ENCODE measurements around the gene YPEL3.

The YPEL3 gene

DNA sequence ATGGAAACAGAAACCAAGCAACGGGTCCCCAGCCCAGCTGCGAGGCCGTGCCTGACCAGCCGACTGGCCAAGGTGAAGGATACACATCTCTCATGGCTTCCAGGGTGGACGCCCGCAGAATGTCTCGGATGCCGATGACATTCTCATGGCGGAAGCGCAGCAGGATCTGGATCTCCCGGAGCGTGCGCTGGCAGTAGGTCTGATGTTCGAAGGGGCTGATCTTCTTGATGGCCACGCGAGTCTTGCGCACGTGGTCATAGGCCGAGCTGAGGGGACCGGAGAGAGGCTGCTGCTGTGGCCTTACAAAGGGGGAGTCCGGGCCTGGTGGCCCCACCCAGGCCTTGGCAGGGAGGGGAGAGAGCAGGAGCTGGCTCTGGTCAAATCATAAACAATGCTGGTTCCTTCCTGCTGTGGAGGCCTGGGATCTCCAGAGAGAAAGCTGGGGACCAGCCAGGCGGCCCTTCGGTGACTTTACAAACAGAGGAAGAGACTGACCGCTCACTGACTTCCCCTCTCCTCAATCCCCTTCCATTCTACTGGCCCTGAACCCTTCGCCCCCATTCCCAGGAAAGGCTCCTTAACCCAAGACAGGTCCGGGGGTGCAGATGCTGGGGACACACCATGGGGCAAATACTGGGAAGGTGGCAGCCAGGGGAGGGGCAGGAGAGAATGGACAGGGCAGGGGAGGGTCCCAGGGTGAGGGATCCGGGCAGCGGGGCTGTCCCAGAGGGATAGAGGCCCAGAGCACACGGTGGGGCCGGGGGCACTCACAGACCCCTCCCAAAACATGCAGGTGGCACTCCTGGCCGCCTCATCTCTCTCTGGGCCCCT lies 25.9 kb upstream of the YPEL3 start:
- peak overlapping the region in 1 of 2 experiments; percentile 68 for H2BK12ac ChIP-seq (ENCODE audit: low read length in 2 of 2)
- peak overlapping the region; percentile 77 to 97 for H3K18ac ChIP-seq (ENCODE audit: low read depth in 1 of 2, low read length in 2 of 2)
- H3K36me3 ChIP-seq (ENCODE audit: control insufficient read depth in 1 of 2, insufficient read depth in 2 of 2, low read depth in 1 of 2, low read length in 2 of 2), result peaks cover 34 to 47% of the 10 kb centered on the region in 2 experiments

GRCh38 chr16:30120340-30121105 lies 24.5 kb upstream of the YPEL3 start:
- 100% methylated on average over 1 of the region's 3 CpGs for WGBS

More for the DNA sequence above, 25.9 kb upstream of the YPEL3 start:
- peak; percentile 36 for DNase-seq
- H3K4me3 ChIP-seq (ENCODE audit: insufficient read depth in 1 of 2, low read depth in 1 of 2, low read length in 2 of 2), result peak overlapping the region; percentile 89
- no peak overlapping the region for H2BK5ac ChIP-seq (ENCODE audit: low read depth, low read length, poor library complexity, severe bottlenecking)
- peak overlapping the region; percentile 34 for H2BK15ac ChIP-seq (ENCODE audit: low read depth, poor library complexity, severe bottlenecking)
- peak overlapping the region; percentile 60 to 92 for H3K4ac ChIP-seq (ENCODE audit: low read depth in 1 of 2, low read length in 2 of 2)
- no peak overlapping the region for H3K27ac ChIP-seq (ENCODE audit: low read length, poor library complexity, severe bottlenecking)
- H3K4me2 ChIP-seq (ENCODE audit: low read length, poor library complexity, severe bottlenecking), result peak overlapping the region; percentile 85
- peak overlapping the region; percentile 88 for H4K8ac ChIP-seq (ENCODE audit: low read length)
- H4K91ac ChIP-seq (ENCODE audit: low read length), result peak overlapping the region; percentile 83
- WGBS, result 78% methylated on average over 29 of the region's 31 CpGs
- H2AFZ ChIP-seq (ENCODE audit: low read depth, low read length), result no peak overlapping the region
- H3K4me1 ChIP-seq (ENCODE audit: control insufficient read depth, insufficient read depth, low read depth, low read length), result peaks cover 12% of the 10 kb centered on the region
- no peak overlapping the region for H3K23ac ChIP-seq (ENCODE audit: low read length in 2 of 2)
- peak overlapping the region; percentile 89 for H2BK120ac ChIP-seq (ENCODE audit: low read depth, low read length)
- peak overlapping the region in 1 of 2 experiments; percentile 98 for H3K14ac ChIP-seq (ENCODE audit: low read length in 2 of 2)
- no peaks in the 10 kb centered on the region for H3K27me3 ChIP-seq (ENCODE audit: control insufficient read depth in 1 of 2, insufficient read depth in 1 of 2, low read length in 2 of 2)
- H2AK5ac ChIP-seq (ENCODE audit: low read length, severe bottlenecking), result no peak overlapping the region
- H3K9me3 ChIP-seq (ENCODE audit: control insufficient read depth, low read length), result no peaks in the 10 kb centered on the region
- peak overlapping the region; percentile 93 for H3K9ac ChIP-seq (ENCODE audit: low read length)
- peaks cover 8% of the 10 kb centered on the region for H3K79me1 ChIP-seq (replicated peaks; ENCODE audit: low read length, poor library complexity, severe bottlenecking)

GRCh38 chr16:30119428-30119827 lies 23.4 kb upstream of the YPEL3 start:
- 100% methylated on average over 2 of the region's 2 CpGs for WGBS
- Histone ChIP-seq H2BK15ac (ENCODE audit: low read depth, poor library complexity, severe bottlenecking) (no peak overlapping the region), H4K8ac (ENCODE audit: low read length) (no peak overlapping the region), H2AFZ (ENCODE audit: low read depth, low read length) (no peak overlapping the region), H3K4me2 (ENCODE audit: low read length, poor library complexity, severe bottlenecking) (no peak overlapping the region), H2BK120ac (ENCODE audit: low read depth, low read length) (no peak overlapping the region), H3K23ac (ENCODE audit: low read length in 2 of 2) (no peak overlapping the region), H3K36me3 (ENCODE audit: control insufficient read depth in 1 of 2, insufficient read depth in 2 of 2, low read depth in 1 of 2, low read length in 2 of 2) (peaks cover 51 to 68% of the 10 kb centered on the region in 2 experiments), H3K79me1 (replicated peaks; ENCODE audit: low read length, poor library complexity, severe bottlenecking) (peaks cover 8% of the 10 kb centered on the region), H3K9me3 (ENCODE audit: control insufficient read depth, low read length) (no peaks in the 10 kb centered on the region), H3K18ac (ENCODE audit: low read depth in 1 of 2, low read length in 2 of 2) (no peak overlapping the region), H3K27ac (ENCODE audit: low read length, poor library complexity, severe bottlenecking) (no peak overlapping the region), H3K27me3 (ENCODE audit: control insufficient read depth in 1 of 2, insufficient read depth in 1 of 2, low read length in 2 of 2) (no peaks in the 10 kb centered on the region), H3K9ac (ENCODE audit: low read length) (peak overlapping the region; percentile 38), H2BK5ac (ENCODE audit: low read depth, low read length, poor library complexity, severe bottlenecking) (no peak overlapping the region), H2AK5ac (ENCODE audit: low read length, severe bottlenecking) (no peak overlapping the region), H4K91ac (ENCODE audit: low read length) (no peak overlapping the region), H3K4me1 (ENCODE audit: control insufficient read depth, insufficient read depth, low read depth, low read length) (peaks cover 12% of the 10 kb centered on the region), H3K14ac (ENCODE audit: low read length in 2 of 2) (no peak overlapping the region), H2BK12ac (ENCODE audit: low read length in 2 of 2) (no peak overlapping the region), H3K4ac (ENCODE audit: low read depth in 1 of 2, low read length in 2 of 2) (no peak overlapping the region), H3K4me3 (ENCODE audit: insufficient read depth in 1 of 2, low read depth in 1 of 2, low read length in 2 of 2) (no peak overlapping the region)
- DNase-seq, result no peak

More at GRCh38 chr16:30120340-30121105, 24.5 kb upstream of the YPEL3 start:
- DNase-seq, result no peak
- peaks cover 12% of the 10 kb centered on the region for H3K4me1 ChIP-seq (ENCODE audit: control insufficient read depth, insufficient read depth, low read depth, low read length)
- H3K4me2 ChIP-seq (ENCODE audit: low read length, poor library complexity, severe bottlenecking), result no peak overlapping the region
- H2BK15ac ChIP-seq (ENCODE audit: low read depth, poor library complexity, severe bottlenecking), result no peak overlapping the region
- H2AK5ac ChIP-seq (ENCODE audit: low read length, severe bottlenecking), result no peak overlapping the region
- no peak overlapping the region for H4K91ac ChIP-seq (ENCODE audit: low read length)
- no peak overlapping the region for H2BK120ac ChIP-seq (ENCODE audit: low read depth, low read length)
- H3K4ac ChIP-seq (ENCODE audit: low read depth in 1 of 2, low read length in 2 of 2), result no peak overlapping the region
- no peak overlapping the region for H3K18ac ChIP-seq (ENCODE audit: low read depth in 1 of 2, low read length in 2 of 2)
- peak overlapping the region; percentile 93 for H3K9ac ChIP-seq (ENCODE audit: low read length)
- H3K23ac ChIP-seq (ENCODE audit: low read length in 2 of 2), result no peak overlapping the region
- H3K9me3 ChIP-seq (ENCODE audit: control insufficient read depth, low read length), result no peaks in the 10 kb centered on the region
- H2BK12ac ChIP-seq (ENCODE audit: low read length in 2 of 2), result no peak overlapping the region
- H2AFZ ChIP-seq (ENCODE audit: low read depth, low read length), result no peak overlapping the region
- H3K27ac ChIP-seq (ENCODE audit: low read length, poor library complexity, severe bottlenecking), result no peak overlapping the region
- H3K27me3 ChIP-seq (ENCODE audit: control insufficient read depth in 1 of 2, insufficient read depth in 1 of 2, low read length in 2 of 2), result no peaks in the 10 kb centered on the region
- peaks cover 44 to 59% of the 10 kb centered on the region in 2 experiments for H3K36me3 ChIP-seq (ENCODE audit: control insufficient read depth in 1 of 2, insufficient read depth in 2 of 2, low read depth in 1 of 2, low read length in 2 of 2)
- H3K14ac ChIP-seq (ENCODE audit: low read length in 2 of 2), result no peak overlapping the region
- H2BK5ac ChIP-seq (ENCODE audit: low read depth, low read length, poor library complexity, severe bottlenecking), result no peak overlapping the region
- H3K79me1 ChIP-seq (replicated peaks; ENCODE audit: low read length, poor library complexity, severe bottlenecking), result peaks cover 8% of the 10 kb centered on the region
- H3K4me3 ChIP-seq (ENCODE audit: insufficient read depth in 1 of 2, low read depth in 1 of 2, low read length in 2 of 2), result no peak overlapping the region
- no peak overlapping the region for H4K8ac ChIP-seq (ENCODE audit: low read length)

DNA sequence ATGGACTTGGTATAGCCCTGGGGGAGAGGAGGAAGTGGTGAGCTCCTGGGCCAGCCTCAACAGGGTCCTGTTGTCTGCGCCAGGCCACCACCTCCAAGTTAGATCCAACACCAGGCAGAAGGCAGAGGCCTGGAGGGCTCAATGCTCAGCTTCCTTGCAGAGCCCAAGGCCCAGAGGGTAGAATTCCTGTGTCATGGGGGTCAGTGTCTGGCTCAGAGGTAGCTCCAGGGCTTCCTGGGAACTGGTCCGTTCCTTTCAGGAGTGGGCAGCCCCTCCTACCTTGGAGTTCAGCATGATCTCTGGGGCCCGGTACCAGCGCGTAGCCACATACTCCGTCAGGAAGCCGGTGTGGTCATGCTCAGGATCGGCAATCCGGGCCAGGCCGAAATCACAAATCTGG lies 21.8 kb upstream of the YPEL3 start:
- WGBS, result 97% methylated on average over 9 of the region's 10 CpGs
- H2BK5ac ChIP-seq (ENCODE audit: low read depth, low read length, poor library complexity, severe bottlenecking), result no peak overlapping the region
- no peak overlapping the region for H3K27ac ChIP-seq (ENCODE audit: low read length, poor library complexity, severe bottlenecking)
- no peak overlapping the region for H3K23ac ChIP-seq (ENCODE audit: low read length in 2 of 2)
- no peak overlapping the region for H4K91ac ChIP-seq (ENCODE audit: low read length)
- H2BK120ac ChIP-seq (ENCODE audit: low read depth, low read length), result no peak overlapping the region
- H3K27me3 ChIP-seq (ENCODE audit: control insufficient read depth in 1 of 2, insufficient read depth in 1 of 2, low read length in 2 of 2), result no peaks in the 10 kb centered on the region
- H2AK5ac ChIP-seq (ENCODE audit: low read length, severe bottlenecking), result no peak overlapping the region
- no peak overlapping the region for H3K4me2 ChIP-seq (ENCODE audit: low read length, poor library complexity, severe bottlenecking)
- no peak overlapping the region for H3K14ac ChIP-seq (ENCODE audit: low read length in 2 of 2)
- no peak overlapping the region for H2BK15ac ChIP-seq (ENCODE audit: low read depth, poor library complexity, severe bottlenecking)
- H3K9ac ChIP-seq (ENCODE audit: low read length), result no peak overlapping the region
- peaks cover 17% of the 10 kb centered on the region for H3K4me1 ChIP-seq (ENCODE audit: control insufficient read depth, insufficient read depth, low read depth, low read length)
- H2BK12ac ChIP-seq (ENCODE audit: low read length in 2 of 2), result no peak overlapping the region
- no peak for DNase-seq
- no peak overlapping the region for H3K4ac ChIP-seq (ENCODE audit: low read depth in 1 of 2, low read length in 2 of 2)
- no peak overlapping the region for H4K8ac ChIP-seq (ENCODE audit: low read length)
- H3K4me3 ChIP-seq (ENCODE audit: insufficient read depth in 1 of 2, low read depth in 1 of 2, low read length in 2 of 2), result no peak overlapping the region
- peaks cover 8% of the 10 kb centered on the region for H3K79me1 ChIP-seq (replicated peaks; ENCODE audit: low read length, poor library complexity, severe bottlenecking)
- H3K36me3 ChIP-seq (ENCODE audit: control insufficient read depth in 1 of 2, insufficient read depth in 2 of 2, low read depth in 1 of 2, low read length in 2 of 2), result peaks cover 68 to 76% of the 10 kb centered on the region in 2 experiments
- H3K18ac ChIP-seq (ENCODE audit: low read depth in 1 of 2, low read length in 2 of 2), result no peak overlapping the region
- no peak overlapping the region for H2AFZ ChIP-seq (ENCODE audit: low read depth, low read length)
- no peaks in the 10 kb centered on the region for H3K9me3 ChIP-seq (ENCODE audit: control insufficient read depth, low read length)
